ENCODE data around the gene ALAS2.

ALAS2 gene

GRCh38 chrX:55008571-55009358, 22.0 kb downstream of the ALAS2 start (continued):
- TF ChIP-seq ESRRG (CRISPR knock-in tag; IDR thresholded peaks at IDR 0.05) (no peak), TCF4 (CRISPR knock-in tag; IDR thresholded peaks at IDR 0.05; ENCODE audit: borderline replicate concordance) (no peak), ZFP30 (CRISPR knock-in tag; IDR thresholded peaks at IDR 0.05) (no peak)

- no peak for TF ChIP-seq SNAI2 (CRISPR knock-in tag; IDR thresholded peaks at IDR 0.05)
- TF ChIP-seq CSDC2 (CRISPR knock-in tag; IDR thresholded peaks at IDR 0.05): no peak
- ATAC-seq: no peak; the same call in 1 of the 3 replicates
Observed at GRCh38 chrX:55007656-55008055, 23.1 kb downstream of the ALAS2 start.

DNA sequence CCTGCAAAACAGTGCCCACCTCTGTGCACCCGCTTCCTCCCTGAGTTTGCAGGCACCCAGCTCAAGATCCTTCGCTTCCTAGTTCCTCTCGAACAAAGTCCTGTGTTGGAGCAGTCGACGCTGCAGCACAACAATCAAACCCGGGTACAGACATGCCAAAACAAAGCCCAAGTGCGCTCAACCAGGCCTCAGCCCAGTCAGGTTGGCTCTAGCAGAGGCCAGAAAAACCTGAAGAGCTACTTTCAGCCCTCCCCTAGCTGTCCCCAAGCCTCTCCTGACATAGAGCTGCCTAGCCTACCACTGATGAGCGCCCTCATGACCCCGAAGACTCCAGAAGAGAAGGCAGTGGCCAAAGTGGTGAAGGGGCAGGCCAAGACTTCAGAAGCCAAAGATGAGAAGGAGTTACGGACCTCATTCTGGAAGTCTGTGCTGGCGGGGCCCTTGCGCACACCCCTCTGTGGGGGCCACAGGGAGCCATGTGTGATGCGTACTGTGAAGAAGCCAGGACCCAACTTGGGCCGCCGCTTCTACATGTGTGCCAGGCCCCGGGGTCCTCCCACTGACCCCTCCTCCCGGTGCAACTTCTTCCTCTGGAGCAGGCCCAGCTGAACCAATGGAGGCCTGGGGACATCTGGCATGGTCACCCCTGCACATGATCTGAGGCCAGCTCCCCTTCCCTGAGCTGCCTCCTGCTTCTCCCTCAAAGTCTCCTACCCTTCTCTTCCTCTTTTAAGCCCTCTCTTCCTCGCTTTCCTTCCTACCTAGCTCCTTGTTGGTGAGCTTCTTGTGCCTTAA, 23.8 kb downstream of the ALAS2 start:
- TF ChIP-seq PPARA (CRISPR knock-in tag; IDR thresholded peaks at IDR 0.05; ENCODE audit: borderline replicate concordance) (no peak), ZFP30 (CRISPR knock-in tag; IDR thresholded peaks at IDR 0.05) (no peak), OSR1 (CRISPR knock-in tag; IDR thresholded peaks at IDR 0.05) (no peak), POU6F1 (CRISPR knock-in tag; IDR thresholded peaks at IDR 0.05; ENCODE audit: borderline replicate concordance, low read depth) (no peak), SNAI2 (CRISPR knock-in tag; IDR thresholded peaks at IDR 0.05) (no peak), ARNTL (CRISPR knock-in tag; IDR thresholded peaks at IDR 0.05; ENCODE audit: borderline replicate concordance, low read depth) (no peak), TCF4 (CRISPR knock-in tag; IDR thresholded peaks at IDR 0.05; ENCODE audit: borderline replicate concordance) (no peak), ZFP3 (CRISPR knock-in tag; IDR thresholded peaks at IDR 0.05) (no peak), ZNF8 (CRISPR knock-in tag; IDR thresholded peaks at IDR 0.05) (no peak), TOX (CRISPR knock-in tag; IDR thresholded peaks at IDR 0.05; ENCODE audit: borderline replicate concordance) (no peak), ESRRG (CRISPR knock-in tag; IDR thresholded peaks at IDR 0.05) (no peak), PATZ1 (CRISPR knock-in tag; IDR thresholded peaks at IDR 0.05; ENCODE audit: borderline replicate concordance) (no peak), ZNF565 (CRISPR knock-in tag; conservative IDR thresholded peaks at IDR 0.05; ENCODE audit: low read depth) (no peak), ISL1 (CRISPR knock-in tag; IDR thresholded peaks at IDR 0.05) (no peak), ZC3H10 (CRISPR knock-in tag; IDR thresholded peaks at IDR 0.05) (no peak), CSDC2 (CRISPR knock-in tag; IDR thresholded peaks at IDR 0.05) (no peak), RARB (CRISPR knock-in tag; IDR thresholded peaks at IDR 0.05) (no peak)
- TF ChIP-seq, protein P1, sequence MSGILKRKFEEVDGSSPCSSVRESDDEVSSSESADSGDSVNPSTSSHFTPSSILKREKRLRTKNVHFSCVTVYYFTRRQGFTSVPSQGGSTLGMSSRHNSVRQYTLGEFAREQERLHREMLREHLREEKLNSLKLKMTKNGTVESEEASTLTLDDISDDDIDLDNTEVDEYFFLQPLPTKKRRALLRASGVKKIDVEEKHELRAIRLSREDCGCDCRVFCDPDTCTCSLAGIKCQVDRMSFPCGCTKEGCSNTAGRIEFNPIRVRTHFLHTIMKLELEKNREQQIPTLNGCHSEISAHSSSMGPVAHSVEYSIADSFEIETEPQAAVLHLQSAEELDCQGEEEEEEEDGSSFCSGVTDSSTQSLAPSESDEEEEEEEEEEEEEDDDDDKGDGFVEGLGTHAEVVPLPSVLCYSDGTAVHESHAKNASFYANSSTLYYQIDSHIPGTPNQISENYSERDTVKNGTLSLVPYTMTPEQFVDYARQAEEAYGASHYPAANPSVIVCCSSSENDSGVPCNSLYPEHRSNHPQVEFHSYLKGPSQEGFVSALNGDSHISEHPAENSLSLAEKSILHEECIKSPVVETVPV (CRISPR knock-in tag; IDR thresholded peaks at IDR 0.05): no peak
- TF ChIP-seq, protein P2, sequence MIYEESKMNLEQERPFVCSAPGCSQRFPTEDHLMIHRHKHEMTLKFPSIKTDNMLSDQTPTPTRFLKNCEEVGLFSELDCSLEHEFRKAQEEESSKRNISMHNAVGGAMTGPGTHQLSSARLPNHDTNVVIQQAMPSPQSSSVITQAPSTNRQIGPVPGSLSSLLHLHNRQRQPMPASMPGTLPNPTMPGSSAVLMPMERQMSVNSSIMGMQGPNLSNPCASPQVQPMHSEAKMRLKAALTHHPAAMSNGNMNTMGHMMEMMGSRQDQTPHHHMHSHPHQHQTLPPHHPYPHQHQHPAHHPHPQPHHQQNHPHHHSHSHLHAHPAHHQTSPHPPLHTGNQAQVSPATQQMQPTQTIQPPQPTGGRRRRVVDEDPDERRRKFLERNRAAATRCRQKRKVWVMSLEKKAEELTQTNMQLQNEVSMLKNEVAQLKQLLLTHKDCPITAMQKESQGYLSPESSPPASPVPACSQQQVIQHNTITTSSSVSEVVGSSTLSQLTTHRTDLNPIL (CRISPR knock-in tag; IDR thresholded peaks at IDR 0.05; ENCODE audit: low read depth): no peak
- TF ChIP-seq, protein P3, sequence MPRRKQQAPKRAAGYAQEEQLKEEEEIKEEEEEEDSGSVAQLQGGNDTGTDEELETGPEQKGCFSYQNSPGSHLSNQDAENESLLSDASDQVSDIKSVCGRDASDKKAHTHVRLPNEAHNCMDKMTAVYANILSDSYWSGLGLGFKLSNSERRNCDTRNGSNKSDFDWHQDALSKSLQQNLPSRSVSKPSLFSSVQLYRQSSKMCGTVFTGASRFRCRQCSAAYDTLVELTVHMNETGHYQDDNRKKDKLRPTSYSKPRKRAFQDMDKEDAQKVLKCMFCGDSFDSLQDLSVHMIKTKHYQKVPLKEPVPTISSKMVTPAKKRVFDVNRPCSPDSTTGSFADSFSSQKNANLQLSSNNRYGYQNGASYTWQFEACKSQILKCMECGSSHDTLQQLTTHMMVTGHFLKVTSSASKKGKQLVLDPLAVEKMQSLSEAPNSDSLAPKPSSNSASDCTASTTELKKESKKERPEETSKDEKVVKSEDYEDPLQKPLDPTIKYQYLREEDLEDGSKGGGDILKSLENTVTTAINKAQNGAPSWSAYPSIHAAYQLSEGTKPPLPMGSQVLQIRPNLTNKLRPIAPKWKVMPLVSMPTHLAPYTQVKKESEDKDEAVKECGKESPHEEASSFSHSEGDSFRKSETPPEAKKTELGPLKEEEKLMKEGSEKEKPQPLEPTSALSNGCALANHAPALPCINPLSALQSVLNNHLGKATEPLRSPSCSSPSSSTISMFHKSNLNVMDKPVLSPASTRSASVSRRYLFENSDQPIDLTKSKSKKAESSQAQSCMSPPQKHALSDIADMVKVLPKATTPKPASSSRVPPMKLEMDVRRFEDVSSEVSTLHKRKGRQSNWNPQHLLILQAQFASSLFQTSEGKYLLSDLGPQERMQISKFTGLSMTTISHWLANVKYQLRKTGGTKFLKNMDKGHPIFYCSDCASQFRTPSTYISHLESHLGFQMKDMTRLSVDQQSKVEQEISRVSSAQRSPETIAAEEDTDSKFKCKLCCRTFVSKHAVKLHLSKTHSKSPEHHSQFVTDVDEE (CRISPR knock-in tag; IDR thresholded peaks at IDR 0.05): no peak
- ATAC-seq: no peak
